ENCODE results near the gene MYMK. TPM values are rescaled to one million over a fixed set of nuclear protein-coding genes. Genes with fewer than 3 reads are reported as not detected.

MYMK gene
- total RNA-seq, 4 donors from 2014 or later, result not detected

DNA sequence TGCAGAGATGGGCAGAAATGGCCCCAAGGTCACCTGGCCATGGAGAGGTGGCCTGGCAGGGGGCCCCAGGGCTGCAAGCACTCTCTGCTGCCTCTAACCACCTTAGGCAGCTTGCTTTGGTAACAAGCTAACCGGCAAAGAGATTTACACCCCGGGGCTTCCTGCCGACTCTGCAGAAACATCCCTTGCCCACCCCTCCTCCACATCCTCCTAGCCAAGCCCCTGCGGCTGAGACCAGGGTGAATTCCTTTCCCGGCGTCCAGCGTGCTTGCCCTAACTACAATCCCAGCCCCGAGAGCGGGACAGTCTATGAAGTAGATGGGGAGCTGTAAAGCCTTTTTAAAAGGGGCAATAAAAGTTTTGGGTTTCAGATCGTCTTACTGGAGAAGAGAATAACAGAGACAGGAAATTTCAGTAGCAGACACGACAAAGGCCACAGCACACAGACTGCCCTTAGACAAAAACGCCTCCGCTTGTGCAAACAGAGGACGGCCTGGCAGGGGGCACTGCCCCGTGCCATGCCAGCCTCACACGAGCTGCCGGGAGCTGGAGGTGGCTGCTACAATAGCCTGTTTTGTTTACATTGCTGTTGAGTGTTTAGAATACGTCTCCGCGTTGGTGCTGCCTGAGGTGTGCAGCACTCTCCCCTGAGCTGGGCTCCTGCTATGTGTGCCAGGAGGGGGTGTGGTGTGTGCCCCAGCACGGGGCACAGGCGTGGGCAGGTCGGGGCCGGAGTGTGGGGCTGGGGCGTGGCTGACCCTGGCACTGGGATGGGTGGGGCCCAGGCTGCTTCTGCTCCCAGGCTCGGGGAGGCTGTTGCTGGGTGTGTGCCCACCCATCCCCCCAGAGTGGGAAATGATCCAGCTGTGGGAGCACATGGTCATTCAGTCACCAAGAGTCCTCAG is 15.3 kb downstream of the MYMK start:
- no peak for DNase-seq (ENCODE audit: low spot score)
- TF ChIP-seq, protein P1, sequence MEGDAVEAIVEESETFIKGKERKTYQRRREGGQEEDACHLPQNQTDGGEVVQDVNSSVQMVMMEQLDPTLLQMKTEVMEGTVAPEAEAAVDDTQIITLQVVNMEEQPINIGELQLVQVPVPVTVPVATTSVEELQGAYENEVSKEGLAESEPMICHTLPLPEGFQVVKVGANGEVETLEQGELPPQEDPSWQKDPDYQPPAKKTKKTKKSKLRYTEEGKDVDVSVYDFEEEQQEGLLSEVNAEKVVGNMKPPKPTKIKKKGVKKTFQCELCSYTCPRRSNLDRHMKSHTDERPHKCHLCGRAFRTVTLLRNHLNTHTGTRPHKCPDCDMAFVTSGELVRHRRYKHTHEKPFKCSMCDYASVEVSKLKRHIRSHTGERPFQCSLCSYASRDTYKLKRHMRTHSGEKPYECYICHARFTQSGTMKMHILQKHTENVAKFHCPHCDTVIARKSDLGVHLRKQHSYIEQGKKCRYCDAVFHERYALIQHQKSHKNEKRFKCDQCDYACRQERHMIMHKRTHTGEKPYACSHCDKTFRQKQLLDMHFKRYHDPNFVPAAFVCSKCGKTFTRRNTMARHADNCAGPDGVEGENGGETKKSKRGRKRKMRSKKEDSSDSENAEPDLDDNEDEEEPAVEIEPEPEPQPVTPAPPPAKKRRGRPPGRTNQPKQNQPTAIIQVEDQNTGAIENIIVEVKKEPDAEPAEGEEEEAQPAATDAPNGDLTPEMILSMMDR (IDR thresholded peaks at IDR 0.05), result no peak
- ATAC-seq (ENCODE audit: low FRiP score), result no peak

DNA sequence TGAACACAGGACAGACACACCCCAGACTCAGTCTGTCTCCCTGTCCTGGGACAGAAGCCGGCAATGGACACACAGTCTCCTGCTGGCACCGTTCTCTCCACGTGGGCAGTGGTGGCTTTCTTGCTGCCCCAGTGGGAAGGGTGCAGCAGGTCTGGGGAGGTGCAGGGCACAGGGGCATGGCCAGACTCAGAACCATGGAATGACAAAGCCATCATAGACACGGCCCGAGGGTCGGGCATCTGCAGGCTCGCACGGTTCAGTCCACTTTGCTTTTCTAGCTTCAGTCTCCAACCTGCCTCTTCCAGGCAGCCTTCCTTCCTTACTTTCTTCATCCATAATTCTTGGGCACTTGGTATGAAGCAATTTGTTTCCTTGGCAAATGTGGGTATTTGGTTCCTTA is 16.7 kb downstream of the MYMK start:
- TF ChIP-seq, protein P1 (IDR thresholded peaks at IDR 0.05), result no peak
- ATAC-seq (ENCODE audit: low FRiP score) (no peak), DNase-seq (ENCODE audit: low spot score) (no peak)

DNA sequence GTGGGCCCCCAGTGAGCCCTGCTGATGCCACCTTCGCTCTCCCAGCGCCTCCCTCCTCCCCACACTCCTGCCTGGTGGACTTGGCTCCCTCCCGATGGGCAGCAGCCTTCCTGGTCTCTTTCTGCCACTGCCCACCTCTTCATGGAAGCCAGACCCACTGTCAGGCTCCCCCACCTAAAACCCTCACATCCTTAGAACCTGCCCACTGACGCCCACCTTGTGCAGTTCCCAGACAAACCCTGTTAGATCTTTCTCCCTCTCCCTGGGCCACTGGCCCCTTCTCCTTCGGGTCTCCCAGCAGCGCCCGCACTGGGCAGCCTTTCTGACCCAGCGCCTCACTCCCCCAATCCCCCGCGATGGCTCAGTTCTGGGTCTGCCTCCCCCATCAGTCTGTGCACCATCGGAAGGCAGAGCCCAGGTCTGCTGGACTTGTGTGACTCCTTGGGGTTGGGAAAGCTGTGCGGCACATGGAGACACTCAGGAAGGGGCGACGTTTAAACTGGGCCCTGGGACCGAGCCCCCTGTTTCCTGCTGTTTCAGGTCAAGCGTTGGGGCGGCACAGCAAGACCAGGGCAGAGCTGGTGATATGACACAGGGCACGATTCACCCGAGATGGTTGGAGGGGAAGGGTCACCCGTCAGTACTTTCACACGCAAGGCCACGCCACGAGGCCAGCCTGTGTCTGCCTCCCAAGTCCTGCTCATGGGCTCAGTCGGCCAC is 17.4 kb downstream of the MYMK start:
- TF ChIP-seq, protein P1 (IDR thresholded peaks at IDR 0.05), result no peak
- DNase-seq (ENCODE audit: low spot score) (no peak), ATAC-seq (ENCODE audit: low FRiP score) (no peak)

DNA sequence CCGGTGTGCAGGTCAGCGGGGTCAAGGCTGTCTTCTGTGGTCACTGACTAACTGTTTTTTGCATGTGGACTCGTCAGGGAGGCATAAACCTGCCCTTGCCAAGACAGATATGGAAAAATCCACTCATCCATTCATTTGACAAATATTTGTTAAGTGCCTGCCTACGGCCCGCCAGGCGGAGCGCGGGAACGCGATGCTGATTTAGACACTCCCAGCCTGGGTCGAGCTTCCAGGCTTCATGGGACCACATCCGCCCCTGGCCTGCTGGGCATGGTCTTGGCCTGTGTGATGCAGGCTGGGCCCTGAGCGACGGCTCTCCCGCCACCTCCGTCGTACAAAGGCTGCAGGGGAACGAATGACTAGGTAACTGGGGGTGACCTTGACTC is 18.1 kb downstream of the MYMK start:
- TF ChIP-seq, protein P1 (IDR thresholded peaks at IDR 0.05), result no peak
- peak; percentile 68 for ATAC-seq (ENCODE audit: low FRiP score)
- DNase-seq (ENCODE audit: low spot score), result no peak

DNA sequence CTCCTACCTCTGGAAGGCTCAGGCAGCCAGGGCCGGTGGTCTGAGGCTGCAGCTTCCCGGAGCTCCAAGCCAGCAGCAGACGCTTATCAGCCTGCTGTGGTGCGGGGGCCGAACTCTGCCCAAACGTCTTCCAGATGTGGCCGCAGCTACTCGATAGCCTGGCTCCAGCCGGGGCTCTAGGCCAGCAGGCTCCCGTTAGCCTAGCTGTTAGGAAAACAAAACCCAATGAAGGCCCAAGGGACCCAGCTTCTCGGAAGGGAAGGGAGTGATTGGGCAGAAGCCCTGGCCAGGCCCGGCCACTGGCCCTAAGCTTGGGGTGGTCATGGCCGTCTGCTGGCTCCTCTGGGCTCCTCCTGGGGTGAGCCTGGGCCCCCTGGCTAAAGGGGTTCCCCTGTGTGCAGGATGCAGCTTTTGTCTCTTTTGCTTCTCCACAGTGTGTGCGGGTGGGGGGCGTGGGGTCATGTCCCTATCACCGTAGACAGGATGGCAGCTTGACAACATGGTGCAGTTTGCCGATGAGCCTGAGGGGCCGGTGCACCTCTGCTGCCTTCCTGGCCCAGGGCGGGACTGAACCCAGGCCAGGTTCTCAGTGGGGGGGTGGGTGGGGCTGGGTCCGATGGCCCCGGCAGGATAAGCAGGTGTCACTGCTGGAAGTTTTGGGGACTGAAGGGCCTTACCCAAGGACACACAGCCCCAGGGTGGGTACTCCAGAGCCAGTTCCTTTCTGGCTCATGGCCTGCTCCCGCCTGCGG is 18.7 kb downstream of the MYMK start:
- DNase-seq (ENCODE audit: low spot score), result no peak
- ATAC-seq (ENCODE audit: low FRiP score), result no peak
- TF ChIP-seq, protein P1 (IDR thresholded peaks at IDR 0.05), result no peak

DNA sequence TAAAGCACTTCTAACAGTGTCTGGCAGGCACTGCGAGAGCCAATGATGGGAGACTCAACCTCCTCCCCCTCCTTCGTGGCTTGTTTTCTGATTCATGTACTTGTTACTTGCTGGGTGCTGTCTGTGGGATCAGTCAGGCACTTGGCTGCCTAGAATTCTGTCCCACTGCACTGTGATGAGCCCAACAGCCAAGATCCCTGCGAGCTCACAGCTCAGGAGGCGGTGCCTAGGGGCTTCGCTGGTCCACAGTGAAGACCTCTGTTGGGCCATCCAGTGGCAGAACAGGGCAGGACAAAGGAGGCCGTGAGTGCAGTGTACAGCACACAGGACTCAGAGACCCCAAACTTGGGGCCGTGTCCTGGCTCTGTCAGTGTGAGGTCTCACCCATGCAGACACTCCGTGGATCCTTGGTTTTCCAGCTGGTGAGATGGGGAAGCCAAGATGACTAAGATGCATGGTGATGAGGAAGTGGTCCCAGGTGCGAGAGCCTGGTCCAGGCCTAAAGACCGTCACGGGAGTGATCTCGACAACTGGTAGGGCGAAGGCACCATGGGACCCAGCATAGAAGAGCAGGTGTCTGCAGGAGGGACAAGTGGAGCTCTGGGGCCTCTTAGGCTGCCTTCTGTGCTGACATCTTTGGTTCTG is 19.5 kb downstream of the MYMK start:
- TF ChIP-seq, protein P1 (IDR thresholded peaks at IDR 0.05), result no peak
- ATAC-seq (ENCODE audit: low FRiP score), result no peak

More for the DNA sequence above, 19.5 kb downstream of the MYMK start:
- DNase-seq (ENCODE audit: low spot score), result no peak

Measured in omental fat pad (tissue), 4 donors.